ENCODE data around the gene PARD3B.

PARD3B gene

GRCh38 chr2:205161156-205161839 lies 616.0 kb downstream of the PARD3B start:
- no peak for DNase-seq (ENCODE audit: low spot score)
- ChIA-PET CTCF (interaction anchor here (0.6 kb wide), 1 partner anchor 205 kb away, joined by 3 read pairs; no protein-coding TSS in a partner anchor), POLR2A (ENCODE audit: low non-redundant PET) (no interaction called here)
- H3K27ac ChIP-seq: no peak overlapping the region
- no peak for TF ChIP-seq CTCF (conservative IDR thresholded peaks at IDR 0.05; ENCODE audit: low read depth)

GRCh38 chr2:205166745-205167144 lies 621.5 kb downstream of the PARD3B start:
- no peak for TF ChIP-seq CTCF (conservative IDR thresholded peaks at IDR 0.05; ENCODE audit: low read depth)
- DNase-seq (ENCODE audit: low spot score): no peak
- no peak overlapping the region for H3K27ac ChIP-seq
- ChIA-PET POLR2A (ENCODE audit: low non-redundant PET) (no interaction called here), CTCF (no interaction called here)

- POLR2A ChIA-PET (ENCODE audit: low non-redundant PET): no interaction called here
Measured at GRCh38 chr2:205169012-205169411, 623.7 kb downstream of the PARD3B start.

GRCh38 chr2:205169464-205169863 lies 624.2 kb downstream of the PARD3B start:
- H3K27ac ChIP-seq: no peak overlapping the region
- ChIA-PET CTCF (no interaction called here), POLR2A (ENCODE audit: low non-redundant PET) (no interaction called here)
- TF ChIP-seq CTCF (conservative IDR thresholded peaks at IDR 0.05; ENCODE audit: low read depth): no peak
- DNase-seq (ENCODE audit: low spot score): no peak

More at GRCh38 chr2:205169012-205169411, 623.7 kb downstream of the PARD3B start:
- CTCF ChIA-PET: interaction anchor here (0.5 to 1.0 kb wide), 2 partner anchors 10 to 909 kb away, joined by 3 to 4 read pairs; no protein-coding TSS in a partner anchor
- TF ChIP-seq CTCF (conservative IDR thresholded peaks at IDR 0.05; ENCODE audit: low read depth): no peak
- H3K27ac ChIP-seq: no peak overlapping the region
- no peak for DNase-seq (ENCODE audit: low spot score)

GRCh38 chr2:205170399-205170798 lies 625.1 kb downstream of the PARD3B start:
- no peak for DNase-seq (ENCODE audit: low spot score)
- POLR2A ChIA-PET (ENCODE audit: low non-redundant PET): no interaction called here
- CTCF ChIA-PET: no interaction called here
- H3K27ac ChIP-seq: no peak overlapping the region
- no peak for TF ChIP-seq CTCF (conservative IDR thresholded peaks at IDR 0.05; ENCODE audit: low read depth)

- POLR2A ChIA-PET (ENCODE audit: low non-redundant PET): no interaction called here
- no peak for DNase-seq (ENCODE audit: low spot score)
- H3K27ac ChIP-seq: no peak overlapping the region
- TF ChIP-seq CTCF (conservative IDR thresholded peaks at IDR 0.05; ENCODE audit: low read depth): no peak
- CTCF ChIA-PET: no interaction called here
Measured at GRCh38 chr2:205171261-205171940, 626.1 kb downstream of the PARD3B start.

Data from RWPE1 (cell line).